Neuronal stem cell (in vitro differentiated cells): ENCODE results near the gene FSIP1.

Experiments
- DNase-seq: peaks from one replicate; pipeline ENCODE4 v3.0.0-alpha.2; 2013; ENCODE audit warnings: low spot score
- H2AFZ ChIP-seq: one replicate; pipeline ENCODE4 v1.6.1; 2013; ENCODE audit warnings: mild to moderate bottlenecking, low read length, inconsistent platforms
- H2AK5ac ChIP-seq: 2 replicates; pipeline ENCODE4 v1.6.1; 2013; ENCODE audit warnings: low read depth, mild to moderate bottlenecking, inconsistent platforms, low read length, moderate library complexity, mixed read lengths
- H2BK120ac ChIP-seq: 2 replicates; pipeline ENCODE4 v1.6.1; 2013; ENCODE audit warnings: low read depth, mild to moderate bottlenecking, inconsistent platforms, low read length, moderate library complexity, mixed read lengths
- H2BK12ac ChIP-seq: one replicate; pipeline ENCODE4 v1.6.1; 2013; ENCODE audit warnings: low read length, inconsistent platforms
- H2BK15ac ChIP-seq: 2 replicates; pipeline ENCODE4 v1.6.1; 2013; ENCODE audit warnings: mild to moderate bottlenecking, low read length, inconsistent platforms, mixed read lengths
- H2BK5ac ChIP-seq: one replicate; pipeline ENCODE4 v1.6.1; 2013; ENCODE audit warnings: inconsistent platforms, mild to moderate bottlenecking, low read length, moderate library complexity
- H3K14ac ChIP-seq: one replicate; pipeline ENCODE4 v1.6.1; 2013; ENCODE audit warnings: low read length, inconsistent platforms
- H3K18ac ChIP-seq: 2 replicates; pipeline ENCODE4 v1.6.1; 2013; ENCODE audit warnings: low read length, inconsistent platforms
- H3K23ac ChIP-seq: 2 replicates; pipeline ENCODE4 v1.6.1; 2013; ENCODE audit warnings: low read depth, mild to moderate bottlenecking, mixed read lengths, low read length, inconsistent platforms; ENCODE audit not compliant: poor library complexity
- H3K27ac ChIP-seq: replicated peaks from 3 replicates; pipeline ENCODE4 v1.5.1; 2013; ENCODE audit warnings: low read length, inconsistent platforms
- H3K27me3 ChIP-seq, 3 experiments: 2 replicates each; pipeline ENCODE4 v1.6.1; 2013; ENCODE audit warnings: low read length in 3 of 3, mild to moderate bottlenecking in 2 of 3, inconsistent platforms in 1 of 3, low read depth in 1 of 3, mixed read lengths in 1 of 3, moderate library complexity in 1 of 3; ENCODE audit not compliant: control insufficient read depth in 3 of 3, insufficient read depth in 3 of 3
- H3K36me3 ChIP-seq, 2 donors: replicated peaks in 1 of 2; 2 replicates each; pipeline ENCODE4 v1.6.1; 2013; ENCODE audit warnings: low read length in 2 of 2; ENCODE audit not compliant: control insufficient read depth in 2 of 2, insufficient read depth in 2 of 2
- H3K4ac ChIP-seq: 2 replicates; pipeline ENCODE4 v1.6.1; 2013; ENCODE audit warnings: inconsistent platforms, mild to moderate bottlenecking, low read length, moderate library complexity
- H3K4me1 ChIP-seq, 2 donors: 1 replicate in 1 of 2; 2 replicates in 1 of 2; pipeline ENCODE4 v1.6.1; 2013; ENCODE audit warnings: low read length in 2 of 2, low read depth in 1 of 2; ENCODE audit not compliant: control insufficient read depth in 2 of 2, insufficient read depth in 1 of 2
- H3K4me2 ChIP-seq: one replicate; pipeline ENCODE4 v1.6.1; 2013; ENCODE audit warnings: mild to moderate bottlenecking, low read length, inconsistent platforms; ENCODE audit not compliant: insufficient read depth, poor library complexity, severe bottlenecking
- H3K4me3 ChIP-seq, 2 donors: 2 replicates each; pipeline ENCODE4 v1.5.1; 2013; ENCODE audit warnings: low read length in 2 of 2, mild to moderate bottlenecking in 2 of 2, inconsistent platforms in 1 of 2, moderate library complexity in 1 of 2
- H3K79me1 ChIP-seq: one replicate; pipeline ENCODE4 v1.6.1; 2013; ENCODE audit warnings: low read depth, mild to moderate bottlenecking, inconsistent platforms, low read length, moderate library complexity
- H3K9ac ChIP-seq: one replicate; pipeline ENCODE4 v1.6.1; 2013; ENCODE audit warnings: mild to moderate bottlenecking, low read depth, low read length, inconsistent platforms; ENCODE audit not compliant: poor library complexity
- H3K9me3 ChIP-seq, 2 donors: replicated peaks in 1 of 2; 2 replicates each; pipeline versions ENCODE3 to v1.6.1; 2013; ENCODE audit warnings: low read length in 2 of 2, mild to moderate bottlenecking in 2 of 2, inconsistent platforms in 1 of 2, low read depth in 1 of 2, mixed read lengths in 1 of 2, moderate library complexity in 1 of 2; ENCODE audit not compliant: control insufficient read depth in 2 of 2, insufficient read depth in 1 of 2
- H4K8ac ChIP-seq: one replicate; pipeline ENCODE4 v1.6.1; 2013; ENCODE audit warnings: low read depth, mild to moderate bottlenecking, inconsistent platforms, low read length, moderate library complexity
- H4K91ac ChIP-seq: one replicate; pipeline ENCODE4 v1.6.1; 2013; ENCODE audit warnings: low read length, low read depth, mild to moderate bottlenecking, inconsistent platforms; ENCODE audit not compliant: poor library complexity
- WGBS, 2 donors: extraction: QIAGEN DNeasy Blood & Tissue Kit; methylation state at CpG; one replicate each; pipeline ENCODE4 v1.1.7; 2013; ENCODE audit warnings: missing lambda C conversion rate in 2 of 2, mixed read lengths in 1 of 2; ENCODE audit not compliant: insufficient read length in 2 of 2, insufficient replicate concordance in 1 of 2; ENCODE audit errors: extremely low coverage in 2 of 2; 5-methylcytosine and 5-hydroxymethylcytosine counted together

Gene FSIP1

GRCh38 chr15:39579487-39580116, 203.0 kb downstream of the FSIP1 start:
- Histone ChIP-seq H3K4me1 (peaks cover 15 to 19% of the 10 kb centered on the region in 2 donors), H4K91ac (no peak overlapping the region), H2BK120ac (no peak overlapping the region), H3K9me3 (peaks cover 0 to 2% of the 10 kb centered on the region in 2 donors), H4K8ac (no peak overlapping the region), H2AFZ (peak overlapping the region; percentile 99), H3K4ac (no peak overlapping the region), H3K4me2 (peak overlapping the region; percentile 55), H3K27me3 (no peaks in the 10 kb centered on the region), H3K4me3 (peak overlapping the region in 1 of 2 donors; percentile 51), H3K27ac (no peak overlapping the region), H2BK12ac (no peak overlapping the region), H2BK15ac (no peak overlapping the region), H3K14ac (no peak overlapping the region), H3K23ac (no peak overlapping the region), H2BK5ac (no peak overlapping the region), H3K36me3 (peaks cover 5 to 27% of the 10 kb centered on the region in 2 donors), H2AK5ac (no peak overlapping the region), H3K79me1 (peaks cover 1% of the 10 kb centered on the region), H3K9ac (no peak overlapping the region), H3K18ac (no peak overlapping the region)
- no CpG with 5 or more reads among the region's 18 CpGs for WGBS, 2 donors
- DNase-seq = peak; percentile 65

GRCh38 chr15:39578851-39579486, 203.7 kb downstream of the FSIP1 start:
- Histone ChIP-seq H3K14ac (no peak overlapping the region), H2BK120ac (no peak overlapping the region), H2BK12ac (no peak overlapping the region), H4K8ac (no peak overlapping the region), H3K9ac (no peak overlapping the region), H3K4me3 (no peak overlapping the region), H3K9me3 (peaks cover 0 to 2% of the 10 kb centered on the region in 2 donors), H3K18ac (no peak overlapping the region), H2AFZ (peak overlapping the region; percentile 99), H3K4ac (no peak overlapping the region), H2BK15ac (no peak overlapping the region), H3K4me2 (no peak overlapping the region), H4K91ac (no peak overlapping the region), H2BK5ac (no peak overlapping the region), H3K23ac (no peak overlapping the region), H3K4me1 (peaks cover 15 to 18% of the 10 kb centered on the region in 2 donors), H2AK5ac (no peak overlapping the region), H3K27ac (no peak overlapping the region), H3K27me3 (no peaks in the 10 kb centered on the region), H3K79me1 (peaks cover 1% of the 10 kb centered on the region), H3K36me3 (peaks cover 2 to 21% of the 10 kb centered on the region in 2 donors)
- no CpG with 5 or more reads among the region's 5 CpGs for WGBS, 2 donors
- no peak for DNase-seq

- Histone ChIP-seq H3K9ac (no peak overlapping the region), H3K23ac (no peak overlapping the region), H3K9me3 (peaks cover 0 to 2% of the 10 kb centered on the region in 2 donors), H3K4me2 (no peak overlapping the region), H2BK15ac (no peak overlapping the region), H2BK120ac (no peak overlapping the region), H2AFZ (no peak overlapping the region), H3K27ac (no peak overlapping the region), H3K27me3 (peaks cover 0 to 3% (median 0%) of the 10 kb centered on the region in 3 experiments), H3K4ac (no peak overlapping the region), H3K18ac (no peak overlapping the region), H2BK5ac (no peak overlapping the region), H3K79me1 (no peaks in the 10 kb centered on the region), H3K4me3 (no peak overlapping the region), H4K8ac (no peak overlapping the region), H2BK12ac (no peak overlapping the region), H2AK5ac (no peak overlapping the region), H4K91ac (no peak overlapping the region), H3K36me3 (no peaks in the 10 kb centered on the region), H3K4me1 (peaks cover 0 to 9% of the 10 kb centered on the region in 2 donors), H3K14ac (no peak overlapping the region)
- no peak for DNase-seq
- no CpG with 5 or more reads among the region's 6 CpGs for WGBS, 2 donors
Observed at GRCh38 chr15:39575180-39575579, 207.5 kb downstream of the FSIP1 start.

- Histone ChIP-seq H3K79me1 (no peaks in the 10 kb centered on the region), H3K18ac (no peak overlapping the region), H3K36me3 (no peaks in the 10 kb centered on the region), H3K4ac (no peak overlapping the region), H4K91ac (no peak overlapping the region), H3K9me3 (peaks cover 0 to 2% of the 10 kb centered on the region in 2 donors), H2AFZ (no peak overlapping the region), H4K8ac (no peak overlapping the region), H3K14ac (no peak overlapping the region), H2BK120ac (no peak overlapping the region), H2BK15ac (no peak overlapping the region), H2AK5ac (no peak overlapping the region), H3K4me2 (no peak overlapping the region), H3K4me1 (peaks cover 0 to 12% of the 10 kb centered on the region in 2 donors), H3K27me3 (peaks cover 0 to 3% (median 0%) of the 10 kb centered on the region in 3 experiments), H3K23ac (no peak overlapping the region), H3K4me3 (no peak overlapping the region), H2BK5ac (no peak overlapping the region), H2BK12ac (no peak overlapping the region), H3K9ac (no peak overlapping the region), H3K27ac (no peak overlapping the region)
- DNase-seq = no peak
- WGBS, 2 donors = no CpG with 5 or more reads among the region's 1 CpG
Observed at GRCh38 chr15:39574427-39574826, 208.2 kb downstream of the FSIP1 start.
